Caco-2 (cell line): ENCODE data around the gene ETFA. TPM values are rescaled to one million over a fixed set of nuclear protein-coding genes. Genes with fewer than 3 reads are reported as not detected.

ENCODE experiments used
- BruUV-seq: library from RNA; stranded (reverse); fragments of 400-500 nt; replicated peaks from 2 replicates; lab custom pipeline; 2021; lab: Mats Ljungman, UMichigan
- CTCF ChIA-PET: fragments of 300-600 bp; sonication (Branson Sonifier 250); formaldehyde crosslinking; loops from one replicate; lab custom pipeline; 2022; ENCODE audit warnings: antibody characterized with exemption; lab: Charles Lee
- POLR2A ChIA-PET: fragments of 300-600 bp; sonication (Branson Sonifier 250); formaldehyde crosslinking; loops from one replicate; lab custom pipeline; 2022; ENCODE audit warnings: antibody characterized with exemption; lab: Charles Lee
- DNase-seq, 2 experiments: peaks; one replicate each; pipeline versions ENCODE4 v3.0.0 to v3.0.0-alpha.2; 2020 to 2022
- H3K27me3 ChIP-seq: replicated peaks from 2 replicates; pipeline ENCODE4 v1.6.0; 2011; ENCODE audit warnings: low read length; ENCODE audit not compliant: control insufficient read depth, insufficient read depth
- H3K36me3 ChIP-seq: 2 replicates; pipeline ENCODE4 v1.5.1; 2011; ENCODE audit warnings: low read length; ENCODE audit not compliant: control insufficient read depth, insufficient read depth
- H3K4me1 ChIP-seq: fragments of 250-450 bp; sonication (Bioruptor Pico); 2 replicates; pipeline ENCODE4 v1.5.1; 2020; ENCODE audit warnings: mild to moderate bottlenecking
- H3K4me3 ChIP-seq: 2 replicates; pipeline ENCODE4 v1.5.1; 2011; ENCODE audit warnings: low read depth, mild to moderate bottlenecking, control low read depth, low read length
- H3K9me3 ChIP-seq: fragments of 250-450 bp; sonication (Bioruptor Pico); 2 replicates; pipeline ENCODE4 v1.5.1; 2020; ENCODE audit warnings: mild to moderate bottlenecking, moderate library complexity
- H3K27ac Mint-ChIP-seq: one replicate; pipeline ENCODE4 v1.8.0; 2022; ENCODE audit warnings: mixed read lengths; ENCODE audit not compliant: unreplicated experiment
- H3K27me3 Mint-ChIP-seq: one replicate; pipeline ENCODE4 v1.8.0; 2022; ENCODE audit warnings: mixed read lengths; ENCODE audit not compliant: insufficient read depth, unreplicated experiment
- H3K36me3 Mint-ChIP-seq: one replicate; pipeline ENCODE4 v1.8.0; 2022; ENCODE audit warnings: mild to moderate bottlenecking, mixed read lengths; ENCODE audit not compliant: insufficient read depth, unreplicated experiment
- H3K4me1 Mint-ChIP-seq: one replicate; pipeline ENCODE4 v1.8.0; 2022; ENCODE audit warnings: low read depth, mixed read lengths; ENCODE audit not compliant: unreplicated experiment
- H3K4me3 Mint-ChIP-seq: one replicate; pipeline ENCODE4 v1.8.0; 2022; ENCODE audit warnings: mild to moderate bottlenecking, moderate library complexity, mixed read lengths; ENCODE audit not compliant: unreplicated experiment
- H3K9me3 Mint-ChIP-seq: one replicate; pipeline ENCODE4 v1.8.0; 2022; ENCODE audit warnings: mixed read lengths; ENCODE audit not compliant: unreplicated experiment
- CTCF ChIP-seq, 2 experiments: fragments of 200-600 bp in 1 of 2; IDR thresholded peaks; 1 replicate in 1 of 2; 2 replicates in 1 of 2; pipeline versions ENCODE4 v1.5.1 to v1.8.0; 2011 to 2022; ENCODE audit warnings: antibody characterized with exemption in 1 of 2, control low read depth in 1 of 2, inconsistent platforms in 1 of 2, low read depth in 1 of 2, low read length in 1 of 2, mild to moderate bottlenecking in 1 of 2, moderate library complexity in 1 of 2; ENCODE audit not compliant: insufficient read depth in 1 of 2, severe bottlenecking in 1 of 2, unreplicated experiment in 1 of 2
- intact Hi-C: fragments of 100-400 bp; cut with micrococcal nuclease; formaldehyde crosslinking; loops from one replicate; pipeline ENCODE4 v1.10.0; 2022; ENCODE audit not compliant: unreplicated experiment
- total RNA-seq: library from RNA; stranded (reverse); gene quantifications from 2 replicates; pipeline ENCODE4 v1.2.3, GENCODE V29; 2022

Gene ETFA
- total RNA-seq, 1 experiment from 2014 or later: 260 TPM

- CTCF ChIA-PET: no interaction called here
- Histone ChIP-seq H3K27me3 (no peaks in the 10 kb centered on the region), H3K36me3 (no peaks in the 10 kb centered on the region; the same call in 1 of the 2 replicates), H3K9me3 (no peaks in the 10 kb centered on the region), H3K4me3 (no peak overlapping the region), H3K4me1 (no peaks in the 10 kb centered on the region)
- Mint-ChIP-seq H3K36me3 (peaks cover 68% of the 10 kb centered on the region), H3K9me3 (no peaks in the 10 kb centered on the region), H3K4me1 (no peaks in the 10 kb centered on the region), H3K27me3 (no peaks in the 10 kb centered on the region), H3K4me3 (no peak overlapping the region), H3K27ac (no peak overlapping the region)
- intact Hi-C loops: no loop called here
- TF ChIP-seq CTCF (IDR thresholded peaks at IDR 0.05; ENCODE audit: insufficient read depth in 1 of 2, low read depth in 1 of 2, low read length in 1 of 2, severe bottlenecking in 1 of 2, unreplicated experiment in 1 of 2): no peak
- BruUV-seq: no TSS peak
- POLR2A ChIA-PET: no interaction called here
- DNase-seq: no peak
Observed at GRCh38 chr15:76208786-76209424, 102.4 kb downstream of the ETFA start.

GRCh38 chr15:76208084-76208785 is 103.0 kb downstream of the ETFA start:
- TF ChIP-seq CTCF (IDR thresholded peaks at IDR 0.05; ENCODE audit: insufficient read depth in 1 of 2, low read depth in 1 of 2, low read length in 1 of 2, severe bottlenecking in 1 of 2, unreplicated experiment in 1 of 2): no peak
- Histone ChIP-seq H3K4me3 (no peak overlapping the region), H3K36me3 (no peaks in the 10 kb centered on the region; the same call in 1 of the 2 replicates), H3K4me1 (no peaks in the 10 kb centered on the region), H3K9me3 (no peaks in the 10 kb centered on the region), H3K27me3 (no peaks in the 10 kb centered on the region)
- Mint-ChIP-seq H3K4me3 (no peak overlapping the region), H3K4me1 (no peaks in the 10 kb centered on the region), H3K27ac (peak overlapping the region; percentile 46), H3K9me3 (no peaks in the 10 kb centered on the region), H3K27me3 (no peaks in the 10 kb centered on the region), H3K36me3 (peaks cover 68% of the 10 kb centered on the region)
- intact Hi-C loops: no loop called here
- BruUV-seq: no TSS peak
- POLR2A ChIA-PET: no interaction called here
- no peak for DNase-seq
- CTCF ChIA-PET: interaction anchor here (1.0 kb wide), 1 partner anchor 126 kb away, joined by 3 read pairs; no protein-coding TSS in a partner anchor

GRCh38 chr15:76206325-76206976 is 104.8 kb downstream of the ETFA start:
- no peak for DNase-seq
- H3K4me1 Mint-ChIP-seq: no peaks in the 10 kb centered on the region
- Histone ChIP-seq H3K4me1 (no peaks in the 10 kb centered on the region), H3K27me3 (no peaks in the 10 kb centered on the region), H3K9me3 (no peaks in the 10 kb centered on the region), H3K36me3 (no peaks in the 10 kb centered on the region; the same call in 1 of the 2 replicates), H3K4me3 (no peak overlapping the region)
- no peak overlapping the region for H3K4me3 Mint-ChIP-seq
- H3K27ac Mint-ChIP-seq: no peak overlapping the region
- TF ChIP-seq CTCF (IDR thresholded peaks at IDR 0.05; ENCODE audit: insufficient read depth in 1 of 2, low read depth in 1 of 2, low read length in 1 of 2, severe bottlenecking in 1 of 2, unreplicated experiment in 1 of 2): no peak
- intact Hi-C loops: no loop called here
- CTCF ChIA-PET: no interaction called here
- no peaks in the 10 kb centered on the region for H3K9me3 Mint-ChIP-seq
- H3K36me3 Mint-ChIP-seq: peaks cover 61% of the 10 kb centered on the region
- BruUV-seq: no TSS peak
- POLR2A ChIA-PET: interaction anchor here (0.6 kb wide), 1 partner anchor 725 kb away, joined by 4 read pairs; the partner anchor contains the start of gene RCN2
- H3K27me3 Mint-ChIP-seq: no peaks in the 10 kb centered on the region
